DMS53 treated with DMSO at 0.1 percent for 48 hours (cell line): ENCODE data around the gene NUDT16.

ENCODE experiments used
- DNase-seq: peaks from one replicate; lab custom pipeline; 2025; ENCODE audit not compliant: unreplicated experiment; lab: John Stamatoyannopoulos, UW

NUDT16 gene

GRCh38 chr3:131386429-131387165 is 5.0 kb downstream of the NUDT16 start:
- DNase-seq = no peak

- no peak for DNase-seq
Measured at GRCh38 chr3:131387796-131388489, 6.4 kb downstream of the NUDT16 start.

GRCh38 chr3:131388490-131388799 is 6.9 kb downstream of the NUDT16 start:
- DNase-seq = no peak

- no peak for DNase-seq
Measured at GRCh38 chr3:131390331-131390730, 8.8 kb downstream of the NUDT16 start.

GRCh38 chr3:131393051-131393450 is 11.5 kb downstream of the NUDT16 start:
- no peak for DNase-seq

- no peak for DNase-seq
Measured at GRCh38 chr3:131393868-131394267, 12.3 kb downstream of the NUDT16 start.

- peak; percentile 2 for DNase-seq
Measured at GRCh38 chr3:131394400-131394799, 12.8 kb downstream of the NUDT16 start.

GRCh38 chr3:131396170-131396569 is 14.6 kb downstream of the NUDT16 start:
- DNase-seq = no peak

GRCh38 chr3:131397889-131398288 is 16.3 kb downstream of the NUDT16 start:
- DNase-seq = no peak

GRCh38 chr3:131401978-131402377 is 20.4 kb downstream of the NUDT16 start:
- no peak for DNase-seq

- no peak for DNase-seq
Measured at GRCh38 chr3:131402391-131403039, 20.9 kb downstream of the NUDT16 start.

GRCh38 chr3:131403216-131403895 is 21.8 kb downstream of the NUDT16 start:
- no peak for DNase-seq

- DNase-seq = no peak
Measured at GRCh38 chr3:131405411-131405810, 23.8 kb downstream of the NUDT16 start.

- no peak for DNase-seq
Measured at GRCh38 chr3:131406274-131406673, 24.7 kb downstream of the NUDT16 start.

GRCh38 chr3:131417751-131418150 is 36.2 kb downstream of the NUDT16 start:
- no peak for DNase-seq

GRCh38 chr3:131421301-131421700 is 39.7 kb downstream of the NUDT16 start:
- DNase-seq = no peak

GRCh38 chr3:131421957-131422498 is 40.5 kb downstream of the NUDT16 start:
- DNase-seq = no peak

- no peak for DNase-seq
Measured at GRCh38 chr3:131427226-131427625, 45.7 kb downstream of the NUDT16 start.

- no peak for DNase-seq
Measured at GRCh38 chr3:131431754-131432153, 50.2 kb downstream of the NUDT16 start.

GRCh38 chr3:131432441-131432840 is 50.9 kb downstream of the NUDT16 start:
- no peak for DNase-seq

- DNase-seq = no peak
Measured at GRCh38 chr3:131435000-131435399, 53.4 kb downstream of the NUDT16 start.
